Measurements from ENCODE around the gene RAG1.
"Not testable (repeated sequence)": the region's sequence is repeated elsewhere in the genome, so short reads cannot be mapped to it uniquely, and the experiment has no call there.

The RAG1 gene

DNA sequence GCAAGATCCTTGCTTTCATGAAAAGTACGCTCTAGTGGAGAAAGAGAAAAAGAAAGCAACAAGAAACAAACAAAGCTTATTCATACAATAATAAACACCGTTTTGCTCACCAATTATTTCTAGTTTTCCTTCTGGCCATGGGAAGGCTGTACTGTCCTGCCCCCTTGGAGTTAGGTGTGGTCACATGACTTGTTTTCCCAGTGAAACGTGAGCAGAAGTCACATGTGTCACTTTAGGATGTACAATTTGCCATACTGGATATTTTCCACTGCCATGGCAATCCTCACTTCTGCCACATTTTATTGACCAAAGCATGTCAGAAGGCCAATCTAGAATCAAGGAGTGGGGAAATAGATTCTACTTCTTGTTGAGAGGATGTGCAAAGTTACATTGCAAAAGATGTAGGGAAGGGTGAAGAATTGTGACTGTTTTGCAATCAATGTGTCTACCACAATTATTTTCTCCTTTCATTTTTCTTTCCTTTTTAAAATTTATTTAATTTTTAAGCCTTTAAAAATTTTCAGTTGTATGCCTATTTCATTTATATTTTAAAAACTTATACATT is 33.4 kb upstream of the RAG1 start:
- Histone ChIP-seq H3K27me3 (ENCODE audit: insufficient read depth, low read length, poor library complexity, severe bottlenecking) (no peaks in the 10 kb centered on the region), H3K9ac (ENCODE audit: low read depth, low read length, poor library complexity, severe bottlenecking) (no peak overlapping the region), H3K4me1 (ENCODE audit: insufficient read depth, low read length, poor library complexity, severe bottlenecking) (peaks cover 19% of the 10 kb centered on the region), H3K79me2 (ENCODE audit: insufficient read depth, low read length) (no peaks in the 10 kb centered on the region), H3K4me2 (ENCODE audit: low read depth, low read length, poor library complexity, severe bottlenecking) (no peak overlapping the region), H2AFZ (ENCODE audit: low read length) (no peak overlapping the region), H3K9me3 (ENCODE audit: insufficient read depth, low read depth, low read length) (no peaks in the 10 kb centered on the region), H4K20me1 (ENCODE audit: insufficient read depth, low read length, poor library complexity, severe bottlenecking) (no peaks in the 10 kb centered on the region), H3F3A (ENCODE audit: low read depth) (no peaks in the 10 kb centered on the region), H3K4me3 (ENCODE audit: low read length, poor library complexity, severe bottlenecking) (no peak overlapping the region), H3K9me2 (replicated peaks; ENCODE audit: low read depth, low read length) (no peaks in the 10 kb centered on the region), H3K36me3 (ENCODE audit: insufficient read depth, low read length) (no peaks in the 10 kb centered on the region)
- TF ChIP-seq, protein P1, sequence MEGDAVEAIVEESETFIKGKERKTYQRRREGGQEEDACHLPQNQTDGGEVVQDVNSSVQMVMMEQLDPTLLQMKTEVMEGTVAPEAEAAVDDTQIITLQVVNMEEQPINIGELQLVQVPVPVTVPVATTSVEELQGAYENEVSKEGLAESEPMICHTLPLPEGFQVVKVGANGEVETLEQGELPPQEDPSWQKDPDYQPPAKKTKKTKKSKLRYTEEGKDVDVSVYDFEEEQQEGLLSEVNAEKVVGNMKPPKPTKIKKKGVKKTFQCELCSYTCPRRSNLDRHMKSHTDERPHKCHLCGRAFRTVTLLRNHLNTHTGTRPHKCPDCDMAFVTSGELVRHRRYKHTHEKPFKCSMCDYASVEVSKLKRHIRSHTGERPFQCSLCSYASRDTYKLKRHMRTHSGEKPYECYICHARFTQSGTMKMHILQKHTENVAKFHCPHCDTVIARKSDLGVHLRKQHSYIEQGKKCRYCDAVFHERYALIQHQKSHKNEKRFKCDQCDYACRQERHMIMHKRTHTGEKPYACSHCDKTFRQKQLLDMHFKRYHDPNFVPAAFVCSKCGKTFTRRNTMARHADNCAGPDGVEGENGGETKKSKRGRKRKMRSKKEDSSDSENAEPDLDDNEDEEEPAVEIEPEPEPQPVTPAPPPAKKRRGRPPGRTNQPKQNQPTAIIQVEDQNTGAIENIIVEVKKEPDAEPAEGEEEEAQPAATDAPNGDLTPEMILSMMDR (conservative IDR thresholded peaks at IDR 0.05; ENCODE audit: low read length): no peak
- no peak for TF ChIP-seq EZH2phosphoT487 (IDR thresholded peaks at IDR 0.05; ENCODE audit: borderline replicate concordance)

DNA sequence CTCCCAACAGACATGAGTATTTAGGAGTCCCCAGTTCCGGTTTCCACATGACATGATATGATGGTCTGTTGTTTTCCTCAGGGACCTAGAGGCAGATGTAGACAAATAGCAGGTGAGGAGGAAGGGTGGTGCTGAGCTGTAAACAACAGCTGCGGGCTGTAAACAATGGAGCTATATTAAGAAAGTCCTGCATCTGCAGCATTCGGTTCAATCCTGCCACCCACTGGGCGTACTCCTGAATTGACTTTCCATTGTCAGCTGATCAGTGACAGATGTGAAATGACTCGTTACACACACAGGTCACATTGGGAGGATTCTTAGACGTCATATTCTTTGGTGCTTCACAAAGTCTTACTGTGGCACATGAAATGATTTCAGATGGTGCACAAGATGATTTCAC is 26.8 kb upstream of the RAG1 start:
- no peaks in the 10 kb centered on the region for H3K9me3 ChIP-seq (ENCODE audit: insufficient read depth, low read depth, low read length)
- H2AFZ ChIP-seq (ENCODE audit: low read length): no peak overlapping the region
- H3K9ac ChIP-seq (ENCODE audit: low read depth, low read length, poor library complexity, severe bottlenecking): no peak overlapping the region
- H4K20me1 ChIP-seq (ENCODE audit: insufficient read depth, low read length, poor library complexity, severe bottlenecking): no peaks in the 10 kb centered on the region
- no peak overlapping the region for H3K4me3 ChIP-seq (ENCODE audit: low read length, poor library complexity, severe bottlenecking)
- H3K79me2 ChIP-seq (ENCODE audit: insufficient read depth, low read length): no peaks in the 10 kb centered on the region
- TF ChIP-seq, protein P1 (conservative IDR thresholded peaks at IDR 0.05; ENCODE audit: low read length): peak; percentile 76
- TF ChIP-seq EZH2phosphoT487 (IDR thresholded peaks at IDR 0.05; ENCODE audit: borderline replicate concordance): no peak
- H3K4me1 ChIP-seq (ENCODE audit: insufficient read depth, low read length, poor library complexity, severe bottlenecking): peaks cover 10% of the 10 kb centered on the region
- no peak overlapping the region for H3K4me2 ChIP-seq (ENCODE audit: low read depth, low read length, poor library complexity, severe bottlenecking)
- H3K9me2 ChIP-seq (replicated peaks; ENCODE audit: low read depth, low read length): no peaks in the 10 kb centered on the region
- no peaks in the 10 kb centered on the region for H3K36me3 ChIP-seq (ENCODE audit: insufficient read depth, low read length)
- H3K27me3 ChIP-seq (ENCODE audit: insufficient read depth, low read length, poor library complexity, severe bottlenecking): no peaks in the 10 kb centered on the region
- H3F3A ChIP-seq (ENCODE audit: low read depth): no peaks in the 10 kb centered on the region

DNA sequence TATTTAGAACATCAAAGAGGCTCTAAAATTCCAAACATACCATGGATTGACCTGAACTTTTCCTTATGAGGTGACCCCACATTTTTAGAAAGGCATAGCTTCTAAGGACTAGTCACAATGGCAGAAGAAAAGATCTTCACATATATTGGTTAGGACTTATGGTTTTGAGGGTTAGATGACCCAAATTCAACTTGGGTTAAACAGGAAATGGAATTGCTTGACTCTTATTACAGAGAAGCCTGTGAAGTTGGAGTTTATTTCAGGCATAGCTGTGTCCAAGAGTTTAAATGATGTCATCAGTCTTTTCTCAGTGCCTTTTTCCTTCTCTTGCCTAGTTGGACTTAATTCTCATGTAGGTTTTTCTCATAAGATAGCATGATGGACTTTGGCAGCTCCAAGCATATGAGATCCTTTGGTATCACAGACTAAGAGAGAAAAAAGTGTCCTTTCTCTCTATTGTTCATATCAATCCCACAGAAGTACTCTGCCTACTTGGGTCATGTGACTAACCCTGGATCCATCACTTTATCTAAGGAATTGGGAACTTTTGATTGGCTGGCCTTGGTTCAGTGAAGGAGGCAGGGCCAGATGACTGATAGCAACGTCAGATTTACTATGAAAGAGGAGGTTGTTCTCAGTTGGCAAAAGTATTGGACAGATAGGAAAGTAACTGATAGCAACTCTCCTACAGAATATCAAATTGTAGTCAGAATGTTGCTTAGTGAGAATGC is 17.3 kb upstream of the RAG1 start:
- no peak overlapping the region for H3K9ac ChIP-seq (ENCODE audit: low read depth, low read length, poor library complexity, severe bottlenecking)
- H3K4me1 ChIP-seq (ENCODE audit: insufficient read depth, low read length, poor library complexity, severe bottlenecking): peaks cover 12% of the 10 kb centered on the region
- H3K9me3 ChIP-seq (ENCODE audit: insufficient read depth, low read depth, low read length): no peaks in the 10 kb centered on the region
- no peaks in the 10 kb centered on the region for H3K9me2 ChIP-seq (replicated peaks; ENCODE audit: low read depth, low read length)
- H3F3A ChIP-seq (ENCODE audit: low read depth): no peaks in the 10 kb centered on the region
- H3K27me3 ChIP-seq (ENCODE audit: insufficient read depth, low read length, poor library complexity, severe bottlenecking): no peaks in the 10 kb centered on the region
- H3K4me3 ChIP-seq (ENCODE audit: low read length, poor library complexity, severe bottlenecking): no peak overlapping the region
- no peak for TF ChIP-seq EZH2phosphoT487 (IDR thresholded peaks at IDR 0.05; ENCODE audit: borderline replicate concordance)
- TF ChIP-seq, protein P1 (conservative IDR thresholded peaks at IDR 0.05; ENCODE audit: low read length): no peak
- H3K79me2 ChIP-seq (ENCODE audit: insufficient read depth, low read length): no peaks in the 10 kb centered on the region
- no peaks in the 10 kb centered on the region for H3K36me3 ChIP-seq (ENCODE audit: insufficient read depth, low read length)
- H3K4me2 ChIP-seq (ENCODE audit: low read depth, low read length, poor library complexity, severe bottlenecking): no peak overlapping the region
- no peak overlapping the region for H2AFZ ChIP-seq (ENCODE audit: low read length)
- no peaks in the 10 kb centered on the region for H4K20me1 ChIP-seq (ENCODE audit: insufficient read depth, low read length, poor library complexity, severe bottlenecking)

DNA sequence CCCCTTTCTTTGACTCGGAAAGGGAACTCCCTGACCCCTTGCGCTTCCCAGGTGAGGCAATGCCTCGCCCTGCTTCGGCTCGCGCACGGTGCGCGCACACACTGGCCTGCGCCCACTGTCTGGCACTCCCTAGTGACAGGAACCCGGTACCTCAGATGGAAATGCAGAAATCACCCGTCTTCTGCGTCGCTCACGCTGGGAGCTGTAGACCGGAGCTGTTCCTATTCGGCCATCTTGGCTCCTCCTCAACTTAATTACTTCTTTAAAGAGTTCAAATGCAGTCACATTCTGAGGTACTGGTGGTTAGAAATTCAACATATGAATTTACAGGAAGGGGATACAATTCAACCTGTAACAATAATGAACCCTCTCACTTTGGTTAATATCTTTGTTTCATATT is 10.4 kb upstream of the RAG1 start:
- H3K27me3 ChIP-seq (ENCODE audit: insufficient read depth, low read length, poor library complexity, severe bottlenecking); H3F3A ChIP-seq (ENCODE audit: low read depth); H3K79me2 ChIP-seq (ENCODE audit: insufficient read depth, low read length); H4K20me1 ChIP-seq (ENCODE audit: insufficient read depth, low read length, poor library complexity, severe bottlenecking); H3K4me2 ChIP-seq (ENCODE audit: low read depth, low read length, poor library complexity, severe bottlenecking); H3K4me3 ChIP-seq (ENCODE audit: low read length, poor library complexity, severe bottlenecking); H3K9ac ChIP-seq (ENCODE audit: low read depth, low read length, poor library complexity, severe bottlenecking); H3K36me3 ChIP-seq (ENCODE audit: insufficient read depth, low read length); H2AFZ ChIP-seq (ENCODE audit: low read length); H3K9me2 ChIP-seq (replicated peaks; ENCODE audit: low read depth, low read length); H3K4me1 ChIP-seq (ENCODE audit: insufficient read depth, low read length, poor library complexity, severe bottlenecking): not testable (repeated sequence)
- peaks cover 21% of the 10 kb centered on the region; the same call in 1 of the 2 replicates for H3K9me3 ChIP-seq (ENCODE audit: insufficient read depth, low read depth, low read length)
